WTC11 (cell line): ENCODE data around the gene ELMO1. TPM values are rescaled to one million over a fixed set of nuclear protein-coding genes. Genes with fewer than 3 reads are reported as not detected.

Experiments
- ATAC-seq: fragments of 200-7000 bp; cut with Tn5 transposase; 2 replicates; pipeline ENCODE4 v1.10.0; 2021; ENCODE audit warnings: mild to moderate bottlenecking, moderate library complexity
- CTCF ChIA-PET: fragments of 300-600 bp; sonication (Branson Sonifier 250); formaldehyde crosslinking; loops from one replicate; lab custom pipeline; 2021; ENCODE audit warnings: antibody characterized with exemption; lab: Charles Lee
- POLR2A ChIA-PET: fragments of 350-600 bp; sonication (Branson Sonifier 250); formaldehyde crosslinking; loops from one replicate; lab custom pipeline; 2021; ENCODE audit warnings: antibody characterized with exemption; lab: Charles Lee
- DNase-seq: peaks from one replicate; pipeline ENCODE4 v3.0.0; 2021; ENCODE audit warnings: low spot score
- H3K27ac Mint-ChIP-seq: 2 replicates; pipeline ENCODE4 v1.8.0; 2021; ENCODE audit warnings: mixed read lengths
- H3K27me3 Mint-ChIP-seq: 2 replicates; pipeline ENCODE4 v1.8.0; 2021; ENCODE audit warnings: low read depth, mild to moderate bottlenecking, moderate library complexity, mixed read lengths
- H3K36me3 Mint-ChIP-seq: 2 replicates; pipeline ENCODE4 v1.8.0; 2021; ENCODE audit warnings: mixed read lengths
- H3K4me1 Mint-ChIP-seq: 2 replicates; pipeline ENCODE4 v1.8.0; 2022; ENCODE audit warnings: mixed read lengths
- H3K4me3 Mint-ChIP-seq: 2 replicates; pipeline ENCODE4 v1.8.0; 2021; ENCODE audit warnings: mild to moderate bottlenecking, moderate library complexity, mixed read lengths
- H3K9me3 Mint-ChIP-seq: 2 replicates; pipeline ENCODE4 v1.8.0; 2021; ENCODE audit warnings: mixed read lengths
- ARID4B ChIP-seq: sonication (generic); formaldehyde crosslinking; IDR thresholded peaks from 2 replicates; pipeline ENCODE4 v1.8.0; 2023; ENCODE audit warnings: missing genetic modification reagents, mild to moderate bottlenecking, borderline replicate concordance
- ATF2 ChIP-seq: sonication (generic); formaldehyde crosslinking; IDR thresholded peaks from 2 replicates; pipeline ENCODE4 v1.8.1; 2022; ENCODE audit warnings: low read depth, missing genetic modification reagents, borderline replicate concordance
- CREB1 ChIP-seq: sonication (generic); formaldehyde crosslinking; IDR thresholded peaks from 2 replicates; pipeline ENCODE4 v1.8.0; 2023; ENCODE audit warnings: mild to moderate bottlenecking, missing genetic modification reagents
- EMX1 ChIP-seq: fragments of 250-450 bp; sonication (Bioruptor Pico); IDR thresholded peaks from 2 replicates; pipeline ENCODE4 v1.8.0; 2021; ENCODE audit warnings: mild to moderate bottlenecking
- IRF2 ChIP-seq: sonication (generic); formaldehyde crosslinking; IDR thresholded peaks from 2 replicates; pipeline ENCODE4 v1.8.0; 2022; ENCODE audit warnings: low read depth, missing genetic modification reagents, borderline replicate concordance
- JAZF1 ChIP-seq: fragments of 250-450 bp; sonication (Bioruptor Pico); IDR thresholded peaks from 2 replicates; pipeline ENCODE4 v1.9.0; 2021; ENCODE audit warnings: moderate library complexity, mild to moderate bottlenecking, inconsistent platforms
- JUN ChIP-seq: sonication (generic); formaldehyde crosslinking; IDR thresholded peaks from 2 replicates; pipeline ENCODE4 v1.8.0; 2023; ENCODE audit warnings: mild to moderate bottlenecking, missing genetic modification reagents
- KAT7 ChIP-seq: sonication (generic); formaldehyde crosslinking; IDR thresholded peaks from 2 replicates; pipeline ENCODE4 v1.8.1; 2023; ENCODE audit warnings: missing genetic modification reagents, mild to moderate bottlenecking, borderline replicate concordance
- NFATC4 ChIP-seq: fragments of 250-450 bp; sonication (Bioruptor Pico); IDR thresholded peaks from 2 replicates; pipeline ENCODE4 v1.9.0; 2021; ENCODE audit warnings: mild to moderate bottlenecking
- PRDM15 ChIP-seq: sonication (generic); formaldehyde crosslinking; IDR thresholded peaks from 2 replicates; pipeline ENCODE4 v1.8.0; 2022; ENCODE audit warnings: missing genetic modification reagents
- RORB ChIP-seq: fragments of 250-450 bp; sonication (Bioruptor Pico); IDR thresholded peaks from 2 replicates; pipeline ENCODE4 v1.9.0; 2021; ENCODE audit warnings: mild to moderate bottlenecking
- SMAD4 ChIP-seq: sonication (generic); formaldehyde crosslinking; IDR thresholded peaks from 2 replicates; pipeline ENCODE4 v1.8.0; 2022; ENCODE audit warnings: mild to moderate bottlenecking, missing genetic modification reagents
- TP53 ChIP-seq: sonication (generic); formaldehyde crosslinking; IDR thresholded peaks from 2 replicates; pipeline ENCODE4 v1.8.1; 2023; ENCODE audit warnings: mild to moderate bottlenecking, missing genetic modification reagents
- ZBTB21 ChIP-seq: sonication (generic); formaldehyde crosslinking; IDR thresholded peaks from 2 replicates; pipeline ENCODE4 v1.8.1; 2023; ENCODE audit warnings: mild to moderate bottlenecking, missing genetic modification reagents, borderline replicate concordance
- ZNF138 ChIP-seq: sonication (generic); formaldehyde crosslinking; conservative IDR thresholded peaks from 2 replicates; pipeline ENCODE4 v1.8.1; 2022; ENCODE audit warnings: mild to moderate bottlenecking, moderate library complexity, missing genetic modification reagents
- ZNF396 ChIP-seq: fragments of 250-450 bp; sonication (Bioruptor Pico); IDR thresholded peaks from 2 replicates; pipeline ENCODE4 v1.8.0; 2021; ENCODE audit warnings: mild to moderate bottlenecking, moderate library complexity, borderline replicate concordance
- ZNF423 ChIP-seq: fragments of 250-450 bp; sonication (Bioruptor Pico); IDR thresholded peaks from 2 replicates; pipeline ENCODE4 v2.1.2; 2022; ENCODE audit warnings: mild to moderate bottlenecking, moderate library complexity
- total RNA-seq: library from RNA; stranded (reverse); gene quantifications from 3 replicates; pipeline ENCODE4 v1.2.3, GENCODE V29; 2021
- TF ChIP-seq, protein P1 (sequence below): sonication (generic); formaldehyde crosslinking; IDR thresholded peaks from 2 replicates; pipeline ENCODE4 v1.8.1; 2023; ENCODE audit warnings: mild to moderate bottlenecking, missing genetic modification reagents

ELMO1 gene
- total RNA-seq, 1 experiment from 2014 or later, result 19.4 TPM

DNA sequence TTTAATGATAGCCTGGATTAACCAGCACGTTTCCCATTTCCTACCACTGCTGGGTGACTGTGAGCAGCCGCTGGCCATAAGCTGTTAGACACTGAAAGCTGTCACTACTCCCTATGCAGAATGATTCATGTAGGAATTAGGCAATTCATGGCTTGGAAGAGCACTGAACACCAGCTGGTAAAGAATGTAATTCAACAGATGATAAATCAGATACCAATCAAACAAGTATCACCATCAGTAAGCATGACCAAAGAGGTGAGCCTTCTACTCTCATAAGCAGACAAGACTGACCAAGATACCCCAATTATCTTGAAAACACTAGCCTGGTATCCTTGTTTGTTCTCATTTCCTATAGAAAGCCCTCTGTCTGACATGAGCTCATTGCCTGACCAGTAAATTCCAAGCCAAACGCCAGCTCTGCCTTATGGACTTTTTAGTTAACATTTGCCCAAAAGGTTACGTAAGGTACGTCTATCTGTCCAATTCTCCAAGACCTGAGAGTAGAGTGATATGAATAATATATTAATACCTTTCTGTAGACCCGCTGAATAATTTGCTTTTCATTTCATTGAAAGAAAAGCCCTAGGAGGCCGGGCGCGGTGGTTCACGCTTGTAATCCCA, 127.7 kb downstream of the ELMO1 start:
- H3K4me3 Mint-ChIP-seq, result no peak overlapping the region
- no peak for ATAC-seq

More for the DNA sequence above, 127.7 kb downstream of the ELMO1 start:
- Mint-ChIP-seq H3K27ac (no peak overlapping the region), H3K9me3 (no peaks in the 10 kb centered on the region), H3K4me1 (no peaks in the 10 kb centered on the region), H3K27me3 (no peaks in the 10 kb centered on the region), H3K36me3 (no peaks in the 10 kb centered on the region)
- ChIA-PET CTCF (interaction anchor here (1.0 kb wide), 1 partner anchor 36 kb away, joined by 3 read pairs; no protein-coding TSS in a partner anchor), POLR2A (no interaction called here)
- TF ChIP-seq NFATC4 (CRISPR knock-in tag), result no peak
- TF ChIP-seq ZNF423 (CRISPR knock-in tag), result no peak
- no peak for TF ChIP-seq TP53 (CRISPR knock-in tag)
- TF ChIP-seq ZNF396 (CRISPR knock-in tag), result no peak
- TF ChIP-seq JAZF1 (CRISPR knock-in tag), result no peak
- TF ChIP-seq JUN (CRISPR knock-in tag), result no peak
- no peak for TF ChIP-seq CREB1 (CRISPR knock-in tag)
- no peak for TF ChIP-seq SMAD4
- TF ChIP-seq, protein P1, sequence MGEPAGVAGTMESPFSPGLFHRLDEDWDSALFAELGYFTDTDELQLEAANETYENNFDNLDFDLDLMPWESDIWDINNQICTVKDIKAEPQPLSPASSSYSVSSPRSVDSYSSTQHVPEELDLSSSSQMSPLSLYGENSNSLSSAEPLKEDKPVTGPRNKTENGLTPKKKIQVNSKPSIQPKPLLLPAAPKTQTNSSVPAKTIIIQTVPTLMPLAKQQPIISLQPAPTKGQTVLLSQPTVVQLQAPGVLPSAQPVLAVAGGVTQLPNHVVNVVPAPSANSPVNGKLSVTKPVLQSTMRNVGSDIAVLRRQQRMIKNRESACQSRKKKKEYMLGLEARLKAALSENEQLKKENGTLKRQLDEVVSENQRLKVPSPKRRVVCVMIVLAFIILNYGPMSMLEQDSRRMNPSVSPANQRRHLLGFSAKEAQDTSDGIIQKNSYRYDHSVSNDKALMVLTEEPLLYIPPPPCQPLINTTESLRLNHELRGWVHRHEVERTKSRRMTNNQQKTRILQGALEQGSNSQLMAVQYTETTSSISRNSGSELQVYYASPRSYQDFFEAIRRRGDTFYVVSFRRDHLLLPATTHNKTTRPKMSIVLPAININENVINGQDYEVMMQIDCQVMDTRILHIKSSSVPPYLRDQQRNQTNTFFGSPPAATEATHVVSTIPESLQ (CRISPR knock-in tag), result no peak
- TF ChIP-seq EMX1 (CRISPR knock-in tag), result no peak
- no peak for TF ChIP-seq ARID4B (CRISPR knock-in tag)
- TF ChIP-seq ZNF138 (CRISPR knock-in tag), result no peak
- no peak for TF ChIP-seq PRDM15 (CRISPR knock-in tag)
- no peak for TF ChIP-seq RORB (CRISPR knock-in tag)
- no peak for TF ChIP-seq IRF2 (CRISPR knock-in tag)
- TF ChIP-seq ATF2 (CRISPR knock-in tag), result no peak
- no peak for TF ChIP-seq KAT7 (CRISPR knock-in tag)
- no peak for TF ChIP-seq ZBTB21 (CRISPR knock-in tag)
- no peak for DNase-seq
